GM19395 (cell line): ENCODE measurements around the gene SPAG16.

ENCODE experiments used
- ATAC-seq: cut with Tn5 transposase; IDR thresholded peaks from one replicate; pipeline ENCODE4 v1.9.1; 2021; ENCODE audit warnings: mild to moderate bottlenecking, moderate library complexity; ENCODE audit not compliant: unreplicated experiment

The SPAG16 gene

DNA sequence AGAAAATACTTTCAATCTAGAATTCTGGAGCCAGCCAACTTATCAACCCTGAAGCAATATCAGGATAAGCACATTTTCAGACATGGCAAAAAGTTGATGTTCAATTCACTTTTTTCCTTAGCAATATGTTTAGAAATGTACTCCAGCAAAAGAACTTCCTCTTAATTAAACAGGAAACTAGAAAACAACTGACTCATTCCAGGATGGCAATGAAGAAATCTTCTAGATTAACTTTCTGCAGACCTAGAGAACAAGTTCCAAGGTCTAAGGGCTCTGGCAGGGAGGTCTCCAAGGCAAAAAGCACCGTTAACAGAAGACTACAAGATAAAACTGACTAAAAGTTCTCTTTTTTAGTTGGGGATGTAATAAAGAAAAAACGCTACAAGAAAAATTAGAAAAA lies 1057.4 kb downstream of the SPAG16 start:
- no peak for ATAC-seq

DNA sequence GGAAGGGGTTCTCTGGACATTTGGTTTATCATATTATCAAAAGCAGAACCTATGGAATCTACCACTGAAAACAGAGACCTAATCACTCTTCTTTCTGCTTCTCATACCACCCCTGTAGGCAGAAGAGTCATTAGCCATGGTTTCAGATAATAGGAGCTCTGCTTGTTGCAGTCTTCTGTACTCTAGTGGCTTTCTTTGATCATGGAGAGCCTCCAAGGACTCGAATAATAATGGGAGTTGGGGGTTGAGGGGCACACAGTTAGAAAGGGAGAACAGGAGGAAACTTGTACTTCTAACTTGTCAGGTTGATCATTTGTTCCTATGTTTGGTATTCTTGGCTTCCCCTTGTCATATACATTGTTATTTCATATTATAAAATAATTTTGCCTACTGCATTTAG lies 1074.2 kb downstream of the SPAG16 start:
- no peak for ATAC-seq

DNA sequence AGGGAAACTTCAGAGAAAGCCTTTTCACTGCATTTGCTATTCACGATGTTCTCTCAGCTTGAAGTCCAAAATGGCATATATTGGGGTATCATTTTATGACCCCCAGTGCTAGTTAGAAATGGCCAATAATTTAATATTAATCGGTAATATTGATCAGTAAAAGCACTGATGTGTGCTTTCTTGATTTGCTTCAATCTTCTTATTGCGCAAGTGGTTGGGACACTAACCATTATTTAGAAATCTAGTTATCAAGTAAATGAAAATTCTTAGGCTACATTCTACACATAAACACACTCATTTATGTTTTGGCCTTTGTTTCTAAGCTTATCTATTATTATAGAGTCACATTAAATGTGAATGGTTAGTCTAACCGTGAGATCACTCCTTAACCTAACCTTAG lies 1076.9 kb downstream of the SPAG16 start:
- ATAC-seq: no peak

DNA sequence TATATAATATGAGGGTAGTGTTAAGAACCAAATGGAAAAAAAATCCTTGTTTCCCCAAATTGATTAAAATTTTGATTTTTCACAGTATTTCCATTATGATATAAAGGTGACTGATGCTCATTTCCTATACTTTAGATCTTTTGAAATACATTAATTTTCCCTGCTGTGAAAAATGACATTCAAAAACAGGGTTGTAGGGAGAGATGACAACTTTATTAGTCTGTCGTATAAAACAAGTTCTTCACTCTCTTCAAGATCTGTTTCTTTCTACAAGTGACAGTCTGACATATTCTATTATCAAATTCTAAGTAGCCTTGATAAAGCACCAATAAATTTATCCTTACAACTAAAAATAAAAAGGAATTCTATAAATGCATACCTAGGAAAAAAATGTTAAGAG lies 1081.3 kb downstream of the SPAG16 start:
- ATAC-seq: no peak

DNA sequence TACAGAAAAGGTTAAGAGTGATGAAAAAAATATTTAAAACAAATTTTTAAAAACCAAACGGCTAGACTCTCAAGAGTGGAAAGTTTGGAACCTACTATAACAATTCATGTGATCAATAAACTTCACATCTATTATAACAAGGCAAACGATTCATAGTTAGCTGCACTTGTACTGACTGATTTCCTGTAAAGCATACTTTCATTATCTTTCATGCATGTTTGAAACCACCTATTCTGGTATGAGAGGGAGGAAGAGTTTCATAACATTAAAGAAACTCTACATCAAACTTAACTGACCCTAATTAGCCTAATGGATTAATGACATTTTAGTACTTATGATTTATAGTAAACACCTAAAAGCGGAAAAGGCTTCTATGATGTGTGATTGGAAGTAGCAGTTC lies 1082.9 kb downstream of the SPAG16 start:
- ATAC-seq: no peak

DNA sequence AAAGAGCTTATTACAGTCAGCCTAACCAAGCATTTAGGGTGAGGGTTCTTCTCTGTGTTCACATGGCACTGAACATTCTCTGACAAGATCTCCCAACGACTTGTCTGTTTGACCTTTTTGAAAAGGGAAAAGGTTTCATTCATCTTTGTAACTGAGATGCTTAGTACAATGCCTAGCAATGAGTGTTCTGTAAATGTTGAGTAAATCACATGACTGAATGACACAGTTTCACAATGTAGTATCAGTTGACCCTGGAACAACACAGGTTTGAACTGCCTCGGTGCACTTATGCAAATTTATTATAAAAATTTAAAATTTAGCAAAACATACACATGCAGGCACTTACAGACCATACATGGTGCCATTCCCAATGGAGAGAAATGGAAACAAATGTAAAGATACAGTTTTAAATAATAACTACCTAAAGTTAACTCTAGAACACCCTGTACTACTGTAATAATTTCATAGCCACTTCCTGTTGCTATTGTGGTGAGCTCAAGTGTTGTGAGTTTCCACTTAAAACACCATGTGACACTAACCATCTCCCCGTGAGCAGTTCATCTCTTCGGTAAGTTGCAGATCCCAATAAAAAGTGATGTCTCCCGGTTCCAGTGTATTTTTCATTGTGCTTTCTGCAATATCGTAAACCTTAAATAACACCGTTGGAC lies 1092.5 kb downstream of the SPAG16 start:
- ATAC-seq: no peak

DNA sequence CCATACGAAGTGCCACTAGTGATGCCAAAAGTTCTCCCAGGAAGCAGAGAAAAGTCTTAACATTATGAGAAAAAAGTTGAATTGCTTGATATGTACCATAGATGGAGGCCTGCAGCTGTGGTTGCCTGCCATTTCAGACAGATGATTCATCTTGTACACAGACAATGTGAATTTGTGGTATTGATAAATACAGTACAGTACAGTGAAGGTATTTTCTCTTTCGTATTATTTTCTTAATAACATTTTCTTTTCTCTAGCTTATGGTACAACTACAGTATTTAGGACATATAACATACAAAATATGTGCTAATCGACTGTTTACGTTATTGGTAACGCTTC lies 1093.0 kb downstream of the SPAG16 start:
- ATAC-seq: no peak

DNA sequence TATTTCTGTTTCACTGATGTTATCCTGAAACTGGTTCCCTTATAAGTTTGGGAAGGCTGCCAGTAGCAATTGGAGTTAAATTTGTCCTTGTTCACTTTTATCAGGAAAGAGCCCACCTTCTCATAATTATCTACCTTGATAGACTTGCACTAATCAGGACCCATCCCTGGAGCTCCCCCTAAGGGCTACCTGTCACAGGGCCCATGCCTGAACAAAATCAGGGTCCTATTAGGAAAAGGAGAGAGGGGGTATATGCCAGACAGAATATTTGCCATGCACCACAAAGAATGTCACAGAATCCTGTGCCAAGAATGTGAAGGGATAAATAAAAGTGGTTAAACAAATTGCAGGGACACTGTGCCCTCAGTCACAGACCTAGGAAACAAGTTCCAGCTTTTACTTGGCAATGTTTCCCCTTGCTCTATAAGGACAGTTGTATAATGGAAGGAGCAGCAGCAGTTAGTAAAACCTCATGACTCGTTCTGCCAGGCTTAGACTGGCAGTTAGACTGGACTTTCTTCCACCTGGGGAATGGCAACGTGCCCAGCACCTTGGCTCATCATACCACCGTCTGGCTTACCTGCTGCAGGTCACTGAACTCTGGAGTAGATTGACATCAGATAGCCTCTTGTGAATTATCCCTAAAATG lies 1094.3 kb downstream of the SPAG16 start:
- ATAC-seq: no peak

DNA sequence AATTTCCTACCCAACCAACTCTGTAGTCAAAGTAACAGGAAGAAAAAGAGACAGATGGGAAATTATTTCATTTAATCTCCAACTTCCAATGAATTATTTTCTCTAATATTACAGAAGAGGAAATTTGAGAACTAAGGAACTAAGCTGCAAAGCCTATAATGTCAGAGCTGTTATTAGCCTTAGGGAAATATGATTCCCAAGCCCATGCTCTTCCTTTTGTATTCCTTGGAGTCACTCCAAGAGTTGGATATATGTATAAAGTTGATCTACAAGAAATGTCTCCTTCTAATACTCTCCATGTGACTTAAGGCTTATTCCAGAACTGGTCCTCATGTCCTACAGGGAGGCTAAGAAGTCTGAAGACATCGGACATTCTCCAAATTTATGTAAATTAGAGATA lies 1095.0 kb downstream of the SPAG16 start:
- ATAC-seq: no peak

DNA sequence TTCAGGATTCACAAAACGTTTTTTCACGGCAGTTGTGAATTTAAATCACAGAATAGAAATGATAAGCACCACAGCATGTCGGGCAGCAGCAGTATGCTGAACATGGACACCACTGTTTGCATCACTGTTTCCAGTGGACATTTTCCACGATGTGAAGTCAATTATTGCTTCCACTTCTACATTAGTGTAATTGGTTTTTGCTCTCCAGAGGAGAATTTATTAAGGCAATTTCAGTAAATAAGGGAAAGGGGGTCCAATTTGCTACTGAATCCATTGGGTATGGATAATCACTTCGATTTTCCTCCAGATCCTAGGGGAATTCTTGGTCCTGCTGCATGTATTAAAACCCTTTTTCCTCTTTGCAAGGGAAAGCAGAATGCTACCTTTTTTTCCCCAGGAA lies 1096.4 kb downstream of the SPAG16 start:
- no peak for ATAC-seq

DNA sequence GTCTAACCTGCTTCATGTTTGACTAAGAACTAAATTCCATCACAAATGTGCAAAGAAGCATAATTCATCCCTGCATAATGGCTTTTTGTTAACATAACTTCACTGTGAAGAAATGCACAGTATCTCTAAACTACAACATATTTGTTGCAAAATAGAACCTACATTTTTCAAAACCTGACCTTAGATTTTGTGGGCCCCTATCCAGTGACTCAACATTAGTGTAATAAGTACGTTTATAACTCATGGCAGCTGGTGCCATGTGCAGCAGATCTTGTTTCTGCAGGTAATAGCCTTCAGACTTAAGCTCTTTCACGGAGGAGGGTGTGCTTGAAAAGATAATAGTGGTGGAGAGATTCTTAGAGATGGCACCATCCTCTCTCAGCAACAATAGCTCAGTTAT lies 1098.0 kb downstream of the SPAG16 start:
- ATAC-seq: no peak

DNA sequence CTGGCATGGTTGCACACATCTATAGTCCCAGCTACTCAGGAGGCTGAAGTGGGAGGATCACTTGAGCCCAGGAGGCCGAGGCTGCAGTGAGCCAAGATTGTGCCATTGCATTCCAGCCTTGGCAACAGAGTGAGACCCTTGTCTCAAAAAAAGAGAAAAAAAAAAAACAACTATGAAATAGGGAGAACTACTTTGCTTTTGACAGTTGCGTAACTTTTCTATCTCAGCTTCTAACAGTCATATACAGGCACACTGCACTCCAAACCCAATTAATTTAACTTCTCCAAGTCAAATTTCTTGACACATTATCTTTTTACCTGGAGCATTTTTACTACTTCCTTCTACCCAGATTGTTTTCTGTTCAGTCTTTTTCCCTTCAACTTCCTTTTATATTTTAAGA lies 1102.5 kb downstream of the SPAG16 start:
- ATAC-seq: no peak

DNA sequence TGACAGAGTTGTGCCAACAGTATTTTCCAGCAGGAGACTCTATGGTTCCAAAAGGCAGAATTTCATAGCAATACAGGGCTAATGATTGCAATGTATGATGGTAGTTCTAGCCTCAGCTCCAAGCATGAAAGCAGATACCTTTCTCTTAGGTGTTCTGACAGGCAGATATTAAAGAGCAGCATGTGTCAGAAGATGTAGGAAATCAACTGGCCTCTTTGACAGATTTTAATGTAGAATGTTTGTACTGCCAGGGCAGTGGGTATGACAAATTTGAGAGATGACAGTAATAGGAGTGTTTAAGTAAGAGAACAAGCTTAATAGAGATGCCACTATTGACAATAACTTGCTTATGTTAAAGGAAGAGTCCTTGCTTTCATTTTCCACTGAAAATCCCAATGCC lies 1105.1 kb downstream of the SPAG16 start:
- no peak for ATAC-seq

DNA sequence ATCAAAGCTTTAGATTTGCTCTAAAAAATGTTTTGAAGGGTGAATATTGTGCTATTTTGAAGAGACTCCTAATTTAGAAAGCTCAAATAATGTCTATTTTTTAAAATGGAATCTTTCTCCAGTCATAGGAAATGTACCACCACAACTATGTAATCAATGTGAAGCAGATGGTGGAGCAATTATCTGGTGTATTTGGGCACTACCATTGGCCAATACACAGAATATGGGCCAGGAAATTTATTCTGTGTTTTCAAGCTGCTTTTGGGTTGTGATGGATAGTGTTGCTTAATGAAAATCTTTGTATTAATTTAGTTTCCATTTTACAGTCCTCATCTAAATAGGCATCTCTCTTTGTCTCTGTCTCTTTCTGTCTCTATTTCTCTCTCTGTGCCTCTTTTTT lies 1109.5 kb downstream of the SPAG16 start:
- ATAC-seq: no peak

DNA sequence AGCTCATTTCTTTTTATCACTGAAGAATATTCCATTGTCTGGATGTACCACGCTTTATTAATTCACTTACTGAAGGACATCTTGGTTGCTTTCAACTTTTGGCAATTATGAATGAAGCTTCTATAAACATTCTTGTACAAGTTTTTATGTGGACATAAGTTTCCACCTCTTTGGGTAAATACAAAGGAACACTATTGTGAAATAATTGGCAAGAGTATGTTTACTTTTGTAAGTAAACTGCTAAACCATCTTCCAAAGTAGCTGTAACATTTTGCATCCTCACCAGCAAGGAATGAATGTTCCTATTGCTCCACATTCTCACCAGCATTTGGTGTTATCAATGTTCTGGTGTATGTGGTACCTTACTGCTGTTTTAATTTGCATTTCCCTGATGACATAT lies 1110.8 kb downstream of the SPAG16 start:
- no peak for ATAC-seq

DNA sequence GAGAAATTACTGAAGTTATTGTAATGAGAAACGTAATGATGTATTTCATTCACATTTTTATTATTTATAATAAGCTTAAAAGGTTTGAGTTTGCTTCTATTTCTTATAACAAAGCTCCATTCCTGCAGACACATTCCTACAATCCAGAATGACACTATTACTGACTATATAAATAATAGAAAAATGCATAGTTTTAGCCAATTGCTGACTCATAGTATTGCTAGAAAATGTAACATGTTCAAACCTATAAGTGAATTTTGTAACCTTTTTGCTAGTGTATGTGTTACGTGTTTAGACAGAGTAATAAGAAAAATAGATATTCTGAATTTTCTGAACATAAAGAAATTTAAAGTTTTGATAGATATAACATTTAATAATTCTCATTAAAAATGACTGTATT lies 1117.3 kb downstream of the SPAG16 start:
- ATAC-seq: no peak

DNA sequence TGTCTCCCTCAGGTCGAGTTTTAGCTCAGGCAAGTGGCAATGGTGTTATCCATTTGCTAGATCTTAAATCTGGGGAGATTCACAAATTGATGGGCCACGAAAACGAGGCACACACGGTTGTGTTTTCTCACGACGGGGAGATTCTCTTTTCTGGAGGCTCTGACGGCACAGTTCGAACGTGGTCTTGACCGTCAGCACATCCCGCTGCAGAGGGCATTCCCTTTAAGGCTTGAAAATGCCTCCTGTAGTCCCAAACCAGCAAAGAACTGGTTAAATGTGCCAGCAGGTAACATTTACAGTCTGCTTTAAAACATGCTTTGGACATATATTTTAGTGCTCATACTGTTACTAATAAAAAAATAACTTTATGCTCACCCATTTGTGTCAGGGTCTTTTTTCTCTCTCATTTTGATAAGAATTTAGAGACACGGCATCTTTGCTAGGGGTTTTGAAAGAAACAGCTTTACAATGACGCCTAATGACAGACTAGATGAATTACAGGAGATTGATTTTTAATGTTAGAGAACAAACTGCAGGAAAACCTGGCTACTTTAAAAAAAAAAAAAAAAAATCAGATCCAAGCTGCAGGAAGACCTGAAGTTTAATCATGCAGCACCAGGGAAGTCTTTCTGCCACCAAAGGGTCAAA lies 1126.0 kb downstream of the SPAG16 start:
- ATAC-seq: no peak

DNA sequence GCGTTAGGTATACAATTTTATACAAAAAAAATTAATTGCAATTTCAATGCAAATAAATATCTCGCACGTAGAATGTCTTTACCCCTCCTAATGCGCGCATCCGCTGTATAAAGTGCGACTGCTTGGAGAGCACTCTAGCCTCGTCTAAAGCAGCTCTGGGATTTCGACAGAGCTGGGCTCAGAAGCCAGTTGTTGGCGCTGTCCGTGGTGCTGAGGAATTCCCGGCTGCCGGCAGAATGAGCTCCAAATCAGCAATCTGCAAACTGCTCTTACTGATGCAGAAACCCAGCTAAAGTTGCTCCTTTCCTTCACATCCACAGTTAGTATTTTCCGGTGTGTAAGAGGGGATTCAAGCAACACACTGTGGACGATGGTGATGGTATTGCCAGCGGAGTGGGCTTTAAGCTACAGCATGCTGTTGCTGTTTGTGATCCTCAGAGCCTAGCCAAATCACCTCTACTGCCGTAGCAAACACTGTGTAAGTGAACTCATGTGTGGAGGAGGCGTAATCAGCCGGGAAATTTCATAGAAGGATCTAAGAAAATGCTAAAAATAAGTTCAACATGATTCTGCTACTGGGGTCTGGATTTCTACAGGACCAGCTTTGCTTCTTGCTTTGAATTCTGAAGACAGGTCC lies 1126.8 kb downstream of the SPAG16 start, which contains the start of gene VWC2L:
TSS of gene VWC2L (plus strand) at position 137 of the 637 bp plus-strand sequence. CDS start 3,140 bp downstream, outside the sequence.
- ATAC-seq: peak; percentile 85

DNA sequence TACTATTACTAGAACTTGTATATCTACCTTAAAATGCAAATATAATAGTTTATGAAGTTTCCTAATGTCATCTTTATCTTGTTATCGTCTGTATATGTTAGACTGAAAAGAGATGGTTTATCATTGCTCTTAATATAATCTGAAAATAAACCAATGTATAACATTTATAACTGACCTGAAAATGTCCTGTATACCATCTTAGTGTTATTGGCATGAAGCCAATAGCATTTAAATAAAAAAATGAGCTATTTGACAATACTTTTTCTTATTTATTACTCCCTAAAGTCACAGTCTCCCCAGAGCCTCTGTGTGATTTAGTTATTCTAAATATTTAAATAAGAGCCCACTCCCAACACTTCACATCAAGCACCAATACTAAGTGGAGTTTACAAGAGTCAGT lies 1128.4 kb downstream of the SPAG16 start:
- no peak for ATAC-seq

DNA sequence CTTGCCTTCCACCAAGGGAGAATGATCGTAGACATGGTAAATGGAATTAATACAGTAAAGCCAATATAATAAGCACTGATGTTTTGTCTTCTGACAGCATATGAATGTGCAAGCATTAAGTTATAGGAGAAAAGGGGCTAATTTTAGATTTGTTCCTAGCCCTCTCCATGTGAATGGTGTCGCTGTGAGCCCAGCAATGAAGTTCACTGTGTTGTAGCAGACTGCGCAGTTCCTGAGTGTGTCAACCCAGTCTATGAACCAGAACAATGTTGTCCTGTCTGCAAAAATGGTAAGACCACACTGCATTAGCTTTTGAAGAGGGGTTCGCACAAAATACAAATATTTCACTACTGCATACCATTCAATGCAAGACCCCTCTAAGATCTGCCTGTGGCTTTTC lies 1152.2 kb downstream of the SPAG16 start:
- no peak for ATAC-seq

DNA sequence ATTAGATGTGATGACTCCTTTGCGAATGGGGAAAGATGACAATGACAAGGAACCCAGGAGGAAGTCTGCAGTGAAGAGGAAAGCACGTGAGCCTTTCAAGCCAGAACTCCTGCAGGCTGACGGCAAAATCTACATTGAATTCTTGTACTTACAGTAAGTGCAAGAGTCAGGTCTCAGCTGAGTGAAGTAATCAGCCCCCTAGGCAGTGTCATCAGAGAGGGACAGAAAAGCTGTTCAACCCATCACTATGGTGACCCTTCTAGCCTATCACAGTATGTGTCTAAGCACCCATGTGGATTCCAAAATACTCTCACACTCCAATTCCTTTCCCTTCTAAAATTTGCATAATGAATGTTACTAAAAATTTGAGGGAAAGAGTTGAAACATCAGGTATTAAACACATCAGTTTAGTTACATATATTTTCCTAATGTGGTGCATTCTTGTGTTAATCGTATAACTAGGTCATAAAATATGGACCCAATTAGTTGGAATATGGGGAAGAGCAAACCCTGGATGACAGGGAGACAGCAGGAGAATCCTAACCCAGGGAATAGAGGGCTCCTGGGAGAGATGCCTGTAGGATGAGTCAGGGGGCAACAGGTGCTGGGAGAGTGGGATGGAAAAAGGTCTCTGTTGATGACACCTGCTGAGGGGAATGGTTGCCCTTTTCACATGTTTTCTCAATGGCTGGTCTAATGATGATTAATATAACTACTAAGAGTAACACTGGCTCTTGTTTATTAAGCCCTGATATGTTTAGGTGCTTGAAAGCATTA lies 1166.0 kb downstream of the SPAG16 start:
- no peak for ATAC-seq
